Gastrocnemius medialis (tissue), 4 donors: ENCODE measurements around the gene SMOC2. TPM values are rescaled to one million over a fixed set of nuclear protein-coding genes. Genes with fewer than 3 reads are reported as not detected.

Experiments
- ATAC-seq, 2 donors: fragments of 150-250 bp; one replicate each; pipeline ENCODE4 v1.9.1; 2016
- DNase-seq, 2 donors: peaks; one replicate each; pipeline ENCODE4 v3.0.0-alpha.2; 2019
- H3K27ac ChIP-seq, 4 donors: fragments of 200-600 bp; sonication (generic); 1 replicate in 1 of 4; 2 replicates in 3 of 4; pipeline ENCODE4 v1.5.1; 2016 to 2018; ENCODE audit warnings: mild to moderate bottlenecking in 2 of 4, moderate library complexity in 1 of 4
- H3K27me3 ChIP-seq, 3 donors: fragments of 200-600 bp; sonication (generic) in 2 of 3; 1 replicate in 1 of 3; 2 replicates in 2 of 3; pipeline versions ENCODE4 v1.5.1 to v1.6.0; 2016 to 2019; ENCODE audit warnings: mild to moderate bottlenecking in 1 of 3, moderate library complexity in 1 of 3
- H3K36me3 ChIP-seq, 2 donors: fragments of 200-600 bp; sonication (generic) in 1 of 2; one replicate each; pipeline ENCODE4 v1.5.1; 2017 to 2018
- H3K4me1 ChIP-seq, 2 donors: fragments of 200-600 bp; sonication (generic) in 1 of 2; one replicate each; pipeline ENCODE4 v1.5.1; 2016 to 2017; ENCODE audit warnings: mild to moderate bottlenecking in 2 of 2
- H3K4me3 ChIP-seq, 4 donors: fragments of 200-600 bp; sonication (generic) in 3 of 4; 1 replicate in 1 of 4; 2 replicates in 3 of 4; pipeline ENCODE4 v1.5.1; 2016 to 2019; ENCODE audit warnings: mild to moderate bottlenecking in 2 of 4
- H3K9me3 ChIP-seq, 3 donors: fragments of 200-600 bp; sonication (generic) in 2 of 3; 1 replicate in 1 of 3; 2 replicates in 2 of 3; pipeline ENCODE4 v1.5.1; 2016 to 2019
- CTCF ChIP-seq, 5 experiments: fragments of 450-650 bp in 3 of 5; fragments of 200-600 bp in 2 of 5; sonication (generic) in 2 of 5; IDR thresholded peaks in 4 of 5; conservative IDR thresholded peaks in 1 of 5; 1 replicate in 4 of 5; 2 replicates in 1 of 5; pipeline ENCODE4 v1.5.1; 2016 to 2019; ENCODE audit warnings: antibody characterized with exemption in 5 of 5, mild to moderate bottlenecking in 3 of 5, moderate library complexity in 3 of 5
- POLR2A ChIP-seq, 2 donors: fragments of 450-650 bp; IDR thresholded peaks; one replicate each; pipeline ENCODE4 v1.6.1; 2017; ENCODE audit warnings: antibody characterized with exemption in 2 of 2, mild to moderate bottlenecking in 2 of 2, moderate library complexity in 2 of 2
- in situ Hi-C, 4 donors: fragments of 200-750 bp; cut with MboI; loops; one replicate each; pipeline versions ENCODE4 v1.15.0 to v1.8.0; 2017; ENCODE audit warnings: low sequenced_read_pairs in 4 of 4
- intact Hi-C: fragments of 100-400 bp; cut with DNase I; formaldehyde crosslinking; loops from one replicate; pipeline ENCODE4 v1.15.1; 2023; ENCODE audit warnings: low total_unique reads
- total RNA-seq, 4 donors: library from RNA; depleted of rRNA; stranded (reverse); fragments of >200 nt; gene quantifications; one replicate each; pipeline versions ENCODE4 v1.1.0 to v1.2.3, GENCODE V29; 2016

The SMOC2 gene
- total RNA-seq, 4 donors from 2014 or later = 7.2 to 34.4 (median 16.5) TPM

- TF ChIP-seq POLR2A (IDR thresholded peaks at IDR 0.05) (no peak), CTCF (IDR thresholded peaks at IDR 0.05 in 4 of 5, conservative IDR thresholded peaks at IDR 0.05 in 1 of 5) (no peak)
- Histone ChIP-seq H3K4me1 (no peaks in the 10 kb centered on the region), H3K27me3 (peaks cover 11 to 16% (median 15%) of the 10 kb centered on the region in 3 donors), H3K36me3 (no peaks in the 10 kb centered on the region), H3K4me3 (no peak overlapping the region), H3K9me3 (no peaks in the 10 kb centered on the region), H3K27ac (no peak overlapping the region)
- DNase-seq = no peak
- ATAC-seq = no peak
- intact Hi-C loops = loop anchor here (10.0 kb wide), 1 partner anchor 272 kb away; no protein-coding TSS in a partner anchor
- in situ Hi-C loops = no loop called here
These were observed 206.3 kb downstream of the SMOC2 start for GRCh38 chr6:168647271-168647670.

GRCh38 chr6:168648240-168649125 is 207.5 kb downstream of the SMOC2 start:
- ATAC-seq (no peak), DNase-seq (no peak)
- TF ChIP-seq CTCF (IDR thresholded peaks at IDR 0.05 in 4 of 5, conservative IDR thresholded peaks at IDR 0.05 in 1 of 5) = no peak
- TF ChIP-seq POLR2A (IDR thresholded peaks at IDR 0.05) = no peak
- Histone ChIP-seq H3K4me3 (no peak overlapping the region), H3K9me3 (no peaks in the 10 kb centered on the region), H3K36me3 (no peaks in the 10 kb centered on the region), H3K27ac (no peak overlapping the region), H3K4me1 (no peaks in the 10 kb centered on the region), H3K27me3 (peaks cover 11 to 16% (median 15%) of the 10 kb centered on the region in 3 donors)
- intact Hi-C loops = loop anchor here (10.0 kb wide), 1 partner anchor 274 kb away; no protein-coding TSS in a partner anchor
- in situ Hi-C loops = no loop called here

GRCh38 chr6:168649209-168649608 is 208.2 kb downstream of the SMOC2 start:
- intact Hi-C loops = loop anchor here (10.0 kb wide), 1 partner anchor 274 kb away; no protein-coding TSS in a partner anchor
- ATAC-seq = no peak

GRCh38 chr6:168650671-168651111 is 209.7 kb downstream of the SMOC2 start:
- H3K4me1 ChIP-seq = no peaks in the 10 kb centered on the region
- H3K36me3 ChIP-seq = no peaks in the 10 kb centered on the region
- in situ Hi-C loops = no loop called here
- no peak for ATAC-seq
- peaks cover 11 to 16% (median 15%) of the 10 kb centered on the region in 3 donors for H3K27me3 ChIP-seq
- H3K4me3 ChIP-seq = no peak overlapping the region
- no peak overlapping the region for H3K27ac ChIP-seq
- no peaks in the 10 kb centered on the region for H3K9me3 ChIP-seq
- DNase-seq = no peak
- intact Hi-C loops = no loop called here
- TF ChIP-seq CTCF (IDR thresholded peaks at IDR 0.05 in 4 of 5, conservative IDR thresholded peaks at IDR 0.05 in 1 of 5) (no peak), POLR2A (IDR thresholded peaks at IDR 0.05) (no peak)

More at GRCh38 chr6:168649209-168649608, 208.2 kb downstream of the SMOC2 start:
- H3K9me3 ChIP-seq = no peaks in the 10 kb centered on the region
- H3K4me3 ChIP-seq = no peak overlapping the region
- no peaks in the 10 kb centered on the region for H3K4me1 ChIP-seq
- in situ Hi-C loops = no loop called here
- H3K36me3 ChIP-seq = no peaks in the 10 kb centered on the region
- DNase-seq = no peak
- no peak overlapping the region for H3K27ac ChIP-seq
- no peak for TF ChIP-seq CTCF (IDR thresholded peaks at IDR 0.05 in 4 of 5, conservative IDR thresholded peaks at IDR 0.05 in 1 of 5)
- no peak for TF ChIP-seq POLR2A (IDR thresholded peaks at IDR 0.05)
- H3K27me3 ChIP-seq = peaks cover 11 to 16% (median 15%) of the 10 kb centered on the region in 3 donors
